ENCODE data around the gene KTN1.

The KTN1 gene

DNA sequence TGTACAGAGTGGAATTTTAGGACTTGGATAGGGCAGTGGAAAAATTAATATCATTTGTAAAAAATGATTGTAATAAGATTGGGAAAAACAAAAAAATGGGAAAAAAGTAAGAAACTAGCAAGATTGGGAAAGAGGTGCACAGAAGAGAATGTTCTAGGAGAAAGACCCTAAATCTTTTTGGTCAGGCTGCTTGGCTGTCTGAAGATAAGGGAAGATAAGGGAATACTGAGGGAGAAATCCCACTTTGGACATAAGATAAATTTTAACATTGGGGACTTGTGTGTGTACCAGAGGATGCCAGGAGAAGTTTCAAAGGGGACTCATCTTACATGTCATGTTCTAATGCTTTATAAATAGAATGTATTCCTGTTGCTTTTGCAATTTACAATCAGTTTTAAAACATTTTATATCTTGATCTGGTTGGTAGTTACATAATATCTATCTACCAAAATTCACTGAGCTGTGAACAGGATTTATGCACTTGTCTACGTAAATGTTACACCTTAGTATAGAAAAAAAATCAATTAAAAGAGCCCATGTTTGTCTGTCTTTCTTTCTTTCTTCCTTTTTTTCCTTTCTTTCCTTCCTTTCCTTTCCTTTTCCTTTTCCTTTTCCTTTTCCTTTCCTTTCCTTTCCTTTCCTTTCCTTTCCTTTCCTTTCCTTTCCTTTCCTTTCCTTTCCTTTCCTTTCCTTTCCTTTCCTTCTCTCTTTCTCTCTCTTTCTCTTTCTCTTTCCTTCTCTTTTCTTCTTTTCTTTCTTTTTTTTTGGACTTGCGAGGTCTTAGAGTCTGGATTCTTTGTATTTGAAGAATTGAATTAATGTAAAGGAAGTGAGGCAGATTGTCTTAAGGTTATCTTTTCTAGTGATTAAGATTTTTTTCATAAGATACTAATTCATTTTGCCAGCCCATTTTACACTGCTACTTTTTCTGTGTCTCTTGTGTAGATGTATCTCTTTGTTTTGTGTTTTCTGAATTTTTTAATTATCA is 66.1 kb downstream of the KTN1 start:
- no peak overlapping the region for H3K27ac ChIP-seq (ENCODE audit: low read depth, low read length)
- H3K9ac ChIP-seq (ENCODE audit: low read length), result no peak overlapping the region
- H3K36me3 ChIP-seq (ENCODE audit: insufficient read depth, low read length), result peaks cover 30% of the 10 kb centered on the region
- no peaks in the 10 kb centered on the region for H3K9me3 ChIP-seq (ENCODE audit: low read length)
- no peaks in the 10 kb centered on the region for H3K4me1 ChIP-seq (ENCODE audit: insufficient read depth, low read length)
- H3K27me3 ChIP-seq (ENCODE audit: control insufficient read depth in 1 of 2, insufficient read depth in 2 of 2, low read length in 2 of 2), result no peaks in the 10 kb centered on the region
- no peak overlapping the region for H3K4me3 ChIP-seq (ENCODE audit: low read depth in 1 of 2, low read length in 2 of 2)

DNA sequence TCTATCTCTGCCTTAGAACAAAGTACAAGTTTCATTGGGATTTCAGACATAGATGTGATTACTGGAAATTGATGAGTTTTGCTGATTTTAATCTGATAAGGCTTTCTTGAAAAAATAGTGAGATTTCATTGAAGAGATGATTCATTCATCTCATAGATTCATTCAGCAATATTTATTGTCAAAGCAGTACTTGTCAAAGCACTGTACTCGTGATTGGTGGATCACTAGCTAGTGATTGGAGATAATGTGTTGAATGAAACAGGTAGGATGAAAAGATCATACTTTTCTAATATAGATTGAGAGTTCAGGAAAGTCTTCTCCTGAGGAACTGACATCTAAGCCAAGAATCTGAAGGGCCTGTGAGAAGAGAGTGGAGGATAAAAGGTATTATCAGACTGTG is 71.0 kb downstream of the KTN1 start:
- H3K4me3 ChIP-seq (ENCODE audit: low read depth in 1 of 2, low read length in 2 of 2), result no peak overlapping the region
- no peaks in the 10 kb centered on the region for H3K9me3 ChIP-seq (ENCODE audit: low read length)
- H3K4me1 ChIP-seq (ENCODE audit: insufficient read depth, low read length), result no peaks in the 10 kb centered on the region
- H3K9ac ChIP-seq (ENCODE audit: low read length), result no peak overlapping the region
- H3K27ac ChIP-seq (ENCODE audit: low read depth, low read length), result no peak overlapping the region
- H3K36me3 ChIP-seq (ENCODE audit: insufficient read depth, low read length), result peaks cover 40% of the 10 kb centered on the region
- no peaks in the 10 kb centered on the region for H3K27me3 ChIP-seq (ENCODE audit: control insufficient read depth in 1 of 2, insufficient read depth in 2 of 2, low read length in 2 of 2)

DNA sequence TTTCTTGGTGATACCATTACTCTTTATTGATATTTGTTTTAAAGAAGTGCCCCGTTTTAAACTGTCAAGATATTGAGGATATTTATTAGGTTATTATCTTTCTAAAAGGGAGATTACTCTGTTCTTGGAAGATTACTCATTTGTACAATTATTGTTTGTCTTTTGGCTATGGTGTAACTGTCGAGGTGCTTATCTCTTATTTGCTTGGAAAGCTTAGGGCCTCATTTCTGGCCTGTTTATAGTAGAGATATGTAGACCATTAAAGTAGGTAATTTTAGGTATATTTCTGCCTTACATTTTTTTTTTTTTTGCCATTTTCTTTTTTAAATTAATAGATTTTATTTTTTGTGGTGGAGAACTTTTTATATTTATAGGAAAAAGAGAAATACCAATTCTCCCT is 74.2 kb downstream of the KTN1 start:
- H3K27ac ChIP-seq (ENCODE audit: low read depth, low read length), result no peak overlapping the region
- no peak overlapping the region for H3K9ac ChIP-seq (ENCODE audit: low read length)
- H3K36me3 ChIP-seq (ENCODE audit: insufficient read depth, low read length), result peaks cover 42% of the 10 kb centered on the region
- H3K4me3 ChIP-seq (ENCODE audit: low read depth in 1 of 2, low read length in 2 of 2), result no peak overlapping the region
- no peaks in the 10 kb centered on the region for H3K9me3 ChIP-seq (ENCODE audit: low read length)
- H3K27me3 ChIP-seq (ENCODE audit: control insufficient read depth in 1 of 2, insufficient read depth in 2 of 2, low read length in 2 of 2), result no peaks in the 10 kb centered on the region
- H3K4me1 ChIP-seq (ENCODE audit: insufficient read depth, low read length), result no peaks in the 10 kb centered on the region

DNA sequence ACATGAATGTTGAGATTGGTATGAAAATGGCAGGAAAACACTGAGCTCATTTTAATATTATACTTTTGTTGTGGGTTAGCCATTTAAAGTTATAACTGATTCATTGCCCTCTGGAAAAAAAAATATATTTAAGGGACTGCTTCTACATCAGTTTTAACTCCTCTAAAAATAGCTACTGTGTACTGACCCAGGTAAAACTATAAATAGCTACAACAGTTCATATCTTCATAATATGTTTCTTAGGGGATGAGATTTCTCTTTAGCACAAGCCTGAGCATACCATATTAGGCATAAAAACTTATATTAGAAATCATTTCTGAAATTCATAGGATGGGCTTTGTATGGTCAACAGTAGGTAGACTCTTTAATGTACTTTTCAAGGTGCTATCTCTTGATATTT is 81.0 kb downstream of the KTN1 start:
- Histone ChIP-seq H3K36me3 (ENCODE audit: insufficient read depth, low read length) (peaks cover 24% of the 10 kb centered on the region), H3K27ac (ENCODE audit: low read depth, low read length) (no peak overlapping the region), H3K9me3 (ENCODE audit: low read length) (no peaks in the 10 kb centered on the region), H3K9ac (ENCODE audit: low read length) (no peak overlapping the region), H3K27me3 (ENCODE audit: control insufficient read depth in 1 of 2, insufficient read depth in 2 of 2, low read length in 2 of 2) (no peaks in the 10 kb centered on the region), H3K4me1 (ENCODE audit: insufficient read depth, low read length) (no peaks in the 10 kb centered on the region), H3K4me3 (ENCODE audit: low read depth in 1 of 2, low read length in 2 of 2) (no peak overlapping the region)

DNA sequence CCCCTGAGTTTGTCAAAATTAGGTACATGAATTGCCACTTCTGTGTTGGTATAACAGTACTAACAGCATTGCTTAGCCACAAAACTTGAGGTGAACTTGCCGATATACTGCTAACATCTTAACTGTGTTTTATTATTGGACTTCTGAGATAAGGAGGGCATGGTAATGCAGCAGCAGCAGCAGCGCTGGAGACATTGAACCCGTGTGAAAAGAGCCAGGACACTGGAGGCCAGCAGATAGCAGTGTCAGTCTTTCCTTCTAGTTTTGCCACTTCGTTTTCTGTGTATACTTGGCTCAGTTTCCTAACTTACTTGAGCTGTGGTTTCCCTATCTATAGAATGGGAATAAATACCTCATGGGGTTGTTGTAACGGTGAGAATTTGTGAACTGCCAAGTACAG is 82.7 kb downstream of the KTN1 start:
- peaks cover 20% of the 10 kb centered on the region for H3K36me3 ChIP-seq (ENCODE audit: insufficient read depth, low read length)
- H3K4me3 ChIP-seq (ENCODE audit: low read depth in 1 of 2, low read length in 2 of 2), result no peak overlapping the region
- H3K27ac ChIP-seq (ENCODE audit: low read depth, low read length), result no peak overlapping the region
- H3K27me3 ChIP-seq (ENCODE audit: control insufficient read depth in 1 of 2, insufficient read depth in 2 of 2, low read length in 2 of 2), result no peaks in the 10 kb centered on the region
- no peaks in the 10 kb centered on the region for H3K4me1 ChIP-seq (ENCODE audit: insufficient read depth, low read length)
- H3K9me3 ChIP-seq (ENCODE audit: low read length), result no peaks in the 10 kb centered on the region
- no peak overlapping the region for H3K9ac ChIP-seq (ENCODE audit: low read length)

DNA sequence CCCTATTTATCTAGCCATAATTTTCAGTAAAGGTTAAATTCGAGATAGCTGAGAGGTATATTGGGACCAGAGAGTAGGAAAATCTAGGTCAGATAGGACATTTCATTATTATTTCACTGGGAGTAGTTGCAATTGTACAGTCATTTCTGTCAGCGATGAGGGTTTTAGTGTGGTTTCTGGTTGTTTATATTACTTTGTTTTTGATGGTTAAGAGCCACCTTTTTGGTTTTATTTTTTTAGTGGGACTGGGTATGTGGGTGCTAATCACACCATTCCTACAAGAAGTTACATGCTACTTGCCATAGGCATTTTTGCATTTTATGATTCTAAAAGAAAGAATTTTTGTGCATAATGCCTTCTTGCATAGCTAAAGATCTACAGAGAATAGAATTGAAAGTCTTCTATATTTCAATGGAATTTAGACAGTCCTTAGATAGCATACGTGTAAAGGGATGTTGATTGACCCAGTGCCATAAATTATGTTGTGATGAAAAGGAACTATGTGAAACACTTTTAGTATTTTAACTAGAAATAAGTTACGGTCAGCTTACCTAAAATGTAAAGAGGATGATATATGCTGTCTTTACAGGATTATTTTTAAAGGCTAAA is 85.2 kb downstream of the KTN1 start:
- peaks cover 21% of the 10 kb centered on the region for H3K36me3 ChIP-seq (ENCODE audit: insufficient read depth, low read length)
- no peaks in the 10 kb centered on the region for H3K9me3 ChIP-seq (ENCODE audit: low read length)
- H3K27ac ChIP-seq (ENCODE audit: low read depth, low read length), result no peak overlapping the region
- H3K27me3 ChIP-seq (ENCODE audit: control insufficient read depth in 1 of 2, insufficient read depth in 2 of 2, low read length in 2 of 2), result no peaks in the 10 kb centered on the region
- H3K4me1 ChIP-seq (ENCODE audit: insufficient read depth, low read length), result no peaks in the 10 kb centered on the region
- H3K9ac ChIP-seq (ENCODE audit: low read length), result no peak overlapping the region
- H3K4me3 ChIP-seq (ENCODE audit: low read depth in 1 of 2, low read length in 2 of 2), result no peak overlapping the region

DNA sequence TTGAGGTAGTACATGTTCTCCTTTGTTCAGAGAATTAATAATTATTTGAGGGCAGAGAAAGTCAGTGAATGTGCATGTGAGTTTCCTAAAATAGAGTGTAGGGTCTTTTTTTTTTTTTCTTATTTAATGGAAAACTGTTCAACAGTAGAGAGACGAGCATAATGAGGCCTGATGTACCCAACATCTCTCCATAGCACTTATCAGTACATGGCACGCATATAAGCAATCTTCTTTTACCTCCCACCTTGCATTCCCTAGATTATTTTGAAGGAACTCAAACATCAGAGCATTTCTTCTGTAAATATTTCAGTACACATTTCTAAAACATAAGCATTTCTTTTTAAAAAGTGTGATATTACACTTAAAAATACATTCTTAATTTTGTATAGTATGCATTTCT is 87.8 kb downstream of the KTN1 start:
- Histone ChIP-seq H3K4me3 (ENCODE audit: low read depth in 1 of 2, low read length in 2 of 2) (no peak overlapping the region), H3K27ac (ENCODE audit: low read depth, low read length) (no peak overlapping the region), H3K9ac (ENCODE audit: low read length) (no peak overlapping the region), H3K27me3 (ENCODE audit: control insufficient read depth in 1 of 2, insufficient read depth in 2 of 2, low read length in 2 of 2) (no peaks in the 10 kb centered on the region), H3K9me3 (ENCODE audit: low read length) (no peaks in the 10 kb centered on the region), H3K36me3 (ENCODE audit: insufficient read depth, low read length) (peaks cover 32% of the 10 kb centered on the region), H3K4me1 (ENCODE audit: insufficient read depth, low read length) (no peaks in the 10 kb centered on the region)

DNA sequence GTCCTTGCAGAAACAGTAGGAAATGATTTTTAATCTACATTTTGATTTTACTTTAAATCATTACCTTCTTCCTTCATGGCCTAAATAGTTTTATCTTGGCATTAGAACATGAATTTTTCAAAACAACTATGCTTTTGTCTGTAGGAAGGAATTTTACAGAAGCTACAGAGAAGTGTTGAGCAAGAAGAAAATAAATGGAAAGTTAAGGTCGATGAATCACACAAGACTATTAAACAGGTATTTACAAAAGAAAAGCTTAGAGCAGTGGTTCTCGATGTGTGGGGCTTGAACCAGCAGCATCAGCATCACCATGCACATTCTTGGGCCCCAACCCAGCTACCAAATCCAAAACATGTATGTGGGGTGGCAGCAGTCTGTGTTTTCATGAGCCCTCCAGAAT is 91.6 kb downstream of the KTN1 start:
- no peak overlapping the region for H3K4me3 ChIP-seq (ENCODE audit: low read depth in 1 of 2, low read length in 2 of 2)
- no peak overlapping the region for H3K9ac ChIP-seq (ENCODE audit: low read length)
- no peaks in the 10 kb centered on the region for H3K9me3 ChIP-seq (ENCODE audit: low read length)
- no peaks in the 10 kb centered on the region for H3K27me3 ChIP-seq (ENCODE audit: control insufficient read depth in 1 of 2, insufficient read depth in 2 of 2, low read length in 2 of 2)
- no peaks in the 10 kb centered on the region for H3K4me1 ChIP-seq (ENCODE audit: insufficient read depth, low read length)
- no peak overlapping the region for H3K27ac ChIP-seq (ENCODE audit: low read depth, low read length)
- peaks cover 53% of the 10 kb centered on the region for H3K36me3 ChIP-seq (ENCODE audit: insufficient read depth, low read length)

DNA sequence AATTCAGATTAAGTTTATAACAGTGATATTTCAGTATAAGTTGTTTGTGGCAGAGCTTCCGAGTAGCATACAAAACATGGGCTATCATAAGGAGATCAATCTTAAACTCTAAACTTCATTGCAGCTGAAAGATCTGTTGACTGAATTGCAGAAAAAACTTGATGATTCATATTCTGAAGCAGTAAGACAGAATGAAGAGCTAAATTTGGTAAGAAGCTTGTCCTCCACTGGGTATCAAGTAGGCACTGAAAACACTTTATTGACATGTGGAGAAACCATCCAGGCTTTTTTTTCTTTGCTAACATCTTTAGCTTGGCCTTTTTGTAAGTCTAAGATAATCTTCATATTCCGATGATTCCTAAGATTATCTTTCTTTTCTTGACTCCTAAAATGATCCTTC is 93.0 kb downstream of the KTN1 start:
- Histone ChIP-seq H3K4me3 (ENCODE audit: low read depth in 1 of 2, low read length in 2 of 2) (no peak overlapping the region), H3K27ac (ENCODE audit: low read depth, low read length) (no peak overlapping the region), H3K27me3 (ENCODE audit: control insufficient read depth in 1 of 2, insufficient read depth in 2 of 2, low read length in 2 of 2) (no peaks in the 10 kb centered on the region), H3K9ac (ENCODE audit: low read length) (no peak overlapping the region), H3K9me3 (ENCODE audit: low read length) (no peaks in the 10 kb centered on the region), H3K4me1 (ENCODE audit: insufficient read depth, low read length) (no peaks in the 10 kb centered on the region), H3K36me3 (ENCODE audit: insufficient read depth, low read length) (peaks cover 52% of the 10 kb centered on the region)

DNA sequence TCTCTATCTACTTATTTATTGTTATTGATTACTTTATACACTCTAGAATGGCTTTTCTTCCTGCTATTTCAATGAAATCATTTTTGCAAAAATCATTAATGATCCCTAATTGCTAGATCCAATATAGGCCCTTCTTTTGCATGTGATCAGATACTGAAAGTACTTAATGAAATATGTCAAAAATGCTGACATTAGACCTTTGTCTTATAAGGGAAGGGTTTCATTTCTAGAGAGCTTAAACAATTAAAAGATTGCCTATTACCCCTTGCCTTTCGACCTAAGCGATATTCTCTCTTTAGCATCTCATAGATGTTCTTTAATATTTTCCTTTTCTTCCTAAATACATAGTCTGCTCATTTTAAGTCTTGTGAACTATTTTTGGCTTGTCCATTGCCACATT is 101.1 kb downstream of the KTN1 start:
- H3K27me3 ChIP-seq (ENCODE audit: control insufficient read depth in 1 of 2, insufficient read depth in 2 of 2, low read length in 2 of 2), result no peaks in the 10 kb centered on the region
- H3K9me3 ChIP-seq (ENCODE audit: low read length), result no peaks in the 10 kb centered on the region
- H3K36me3 ChIP-seq (ENCODE audit: insufficient read depth, low read length), result peaks cover 52% of the 10 kb centered on the region
- no peak overlapping the region for H3K4me3 ChIP-seq (ENCODE audit: low read depth in 1 of 2, low read length in 2 of 2)
- H3K9ac ChIP-seq (ENCODE audit: low read length), result no peak overlapping the region
- no peak overlapping the region for H3K27ac ChIP-seq (ENCODE audit: low read depth, low read length)
- no peaks in the 10 kb centered on the region for H3K4me1 ChIP-seq (ENCODE audit: insufficient read depth, low read length)

DNA sequence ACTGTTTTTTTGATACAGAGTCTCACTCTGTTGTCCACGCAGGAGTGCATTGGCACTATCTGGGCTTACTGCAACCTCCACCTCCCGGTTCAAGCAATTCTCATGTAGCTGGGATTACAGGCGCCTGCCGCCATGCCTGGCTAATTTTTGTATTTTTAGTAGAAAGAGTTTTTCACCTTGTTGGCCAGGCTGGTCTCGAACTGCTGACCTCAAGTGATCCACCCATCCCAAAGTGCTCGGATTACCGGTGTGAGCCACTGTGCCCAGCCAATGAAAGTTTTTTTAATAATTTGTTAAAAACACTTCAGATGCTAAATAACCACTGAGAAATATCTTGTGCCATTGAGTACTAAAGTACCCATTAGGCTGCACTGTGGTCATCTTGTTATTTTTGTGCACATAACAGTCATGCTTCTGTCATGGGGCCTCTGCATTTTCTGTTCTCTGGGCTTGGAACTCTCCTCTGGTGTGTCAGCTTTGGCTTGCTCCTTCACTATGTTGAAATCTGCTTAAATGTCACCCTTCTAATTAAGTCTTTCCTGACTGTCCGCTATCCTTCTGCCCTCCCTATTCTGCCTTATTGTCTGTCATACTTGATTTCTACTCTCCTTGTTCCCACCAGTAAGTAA is 105.1 kb downstream of the KTN1 start:
- H3K27ac ChIP-seq (ENCODE audit: low read depth, low read length), result no peak overlapping the region
- H3K9me3 ChIP-seq (ENCODE audit: low read length), result no peaks in the 10 kb centered on the region
- no peaks in the 10 kb centered on the region for H3K27me3 ChIP-seq (ENCODE audit: control insufficient read depth in 1 of 2, insufficient read depth in 2 of 2, low read length in 2 of 2)
- H3K9ac ChIP-seq (ENCODE audit: low read length), result no peak overlapping the region
- H3K4me1 ChIP-seq (ENCODE audit: insufficient read depth, low read length), result no peaks in the 10 kb centered on the region
- H3K4me3 ChIP-seq (ENCODE audit: low read depth in 1 of 2, low read length in 2 of 2), result no peak overlapping the region
- H3K36me3 ChIP-seq (ENCODE audit: insufficient read depth, low read length), result peaks cover 36% of the 10 kb centered on the region

All from muscle layer of colon (tissue), 2 donors.